Hematopoietic multipotent progenitor cell treated with erythropoietin and hydrocortisone succinate and interleukin-3 and kit ligand, for 8 days (in vitro differentiated cells): ENCODE results near the gene DERL2.

Source experiments
- DNase-seq: peaks from one replicate; pipeline ENCODE4 v3.0.0-alpha.2; 2015

DERL2 gene

GRCh38 chr17:5485270-5486205, at the start of gene DERL2:
Gene DERL2, minus strand, starts transcription at chr17:5486178. Its CDS starts 17 bp downstream, at chr17:5486161.
- DNase-seq, result peak; percentile 57

- no peak for DNase-seq
Observed at GRCh38 chr17:5535436-5535835, 49.5 kb upstream of the DERL2 start.

DNA sequence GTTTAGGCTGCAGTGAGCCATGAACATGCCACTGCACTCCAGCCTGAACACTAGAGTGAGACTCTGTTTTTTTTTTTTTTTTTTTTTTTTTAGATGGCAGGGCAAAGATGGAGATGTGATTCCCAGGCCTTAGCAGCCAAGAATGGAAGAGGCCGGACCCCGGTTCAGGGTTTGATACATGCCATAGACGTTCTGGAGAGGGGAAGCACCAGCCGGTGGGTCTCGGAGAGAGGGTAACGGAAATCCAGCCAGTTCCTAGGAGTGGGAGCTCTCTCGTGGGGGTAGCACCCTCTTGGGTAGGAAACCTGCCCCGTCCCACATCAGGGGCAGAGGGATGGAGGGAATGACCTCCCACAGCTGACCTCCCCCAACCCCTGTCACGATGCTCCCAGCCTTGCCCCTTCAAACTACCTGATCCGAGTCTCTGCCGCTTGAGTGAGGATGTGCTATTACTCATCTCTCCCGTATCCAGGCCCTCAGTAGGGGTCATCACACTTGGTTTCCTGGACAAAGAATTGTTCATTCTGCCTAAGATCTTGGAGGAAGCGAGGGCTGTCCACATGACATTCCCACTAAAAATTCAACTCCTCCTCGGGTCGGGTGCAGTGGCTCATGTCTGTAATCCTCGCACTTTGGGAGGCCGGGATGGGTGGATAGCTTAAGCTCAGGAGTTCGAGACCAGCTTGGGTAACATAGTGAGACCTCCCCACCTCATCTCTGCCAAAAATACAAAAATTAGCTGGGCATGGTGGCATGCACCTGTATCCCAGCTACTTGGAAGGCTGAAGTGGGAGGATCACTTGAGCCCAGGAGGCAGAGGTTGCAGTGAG, 47.7 kb upstream of the DERL2 start:
- no peak for DNase-seq

GRCh38 chr17:5532581-5532980, 46.6 kb upstream of the DERL2 start:
- no peak for DNase-seq

GRCh38 chr17:5531085-5531418, 45.1 kb upstream of the DERL2 start:
- no peak for DNase-seq

GRCh38 chr17:5530265-5531084, 44.5 kb upstream of the DERL2 start:
- DNase-seq, result no peak

GRCh38 chr17:5527601-5528250, 41.7 kb upstream of the DERL2 start:
- no peak for DNase-seq

DNA sequence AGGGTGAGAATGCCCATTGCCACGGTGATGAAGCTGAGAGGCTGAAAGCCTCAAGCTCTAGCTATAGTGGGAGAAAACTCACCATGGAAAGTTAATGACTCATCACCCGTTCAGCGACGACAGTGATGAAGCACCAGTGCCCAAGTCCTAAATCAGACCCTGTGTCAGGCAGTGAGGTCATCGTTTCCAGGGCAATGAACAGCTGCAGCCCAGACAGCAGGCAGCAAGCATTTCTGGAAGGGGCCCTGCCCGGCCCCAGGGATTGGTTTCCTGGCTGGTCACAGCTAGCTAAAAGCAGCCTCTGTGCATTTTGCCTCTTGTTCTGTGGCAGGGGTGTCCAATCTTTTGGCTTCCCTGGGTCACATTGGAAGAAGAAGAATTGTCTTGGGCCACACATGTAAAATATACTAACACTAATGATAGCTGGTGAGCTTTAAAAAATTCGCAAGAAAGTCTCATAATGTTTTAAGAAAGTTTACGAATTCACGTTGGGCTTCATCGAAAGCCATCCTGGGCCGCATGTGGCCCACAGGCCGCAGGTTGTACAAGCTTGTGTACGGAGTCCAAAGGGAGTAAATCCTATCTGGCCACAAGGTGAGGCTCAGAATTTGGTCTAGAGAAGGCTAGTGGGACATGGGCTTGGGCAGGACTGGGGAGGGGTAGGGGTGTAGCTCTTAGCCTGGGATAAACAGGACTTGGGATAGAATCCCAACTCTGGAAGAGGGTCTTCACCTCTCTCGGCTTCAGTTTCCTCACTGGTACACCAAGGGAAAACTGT, 41.0 kb upstream of the DERL2 start:
- DNase-seq, result peak; percentile 39

DNA sequence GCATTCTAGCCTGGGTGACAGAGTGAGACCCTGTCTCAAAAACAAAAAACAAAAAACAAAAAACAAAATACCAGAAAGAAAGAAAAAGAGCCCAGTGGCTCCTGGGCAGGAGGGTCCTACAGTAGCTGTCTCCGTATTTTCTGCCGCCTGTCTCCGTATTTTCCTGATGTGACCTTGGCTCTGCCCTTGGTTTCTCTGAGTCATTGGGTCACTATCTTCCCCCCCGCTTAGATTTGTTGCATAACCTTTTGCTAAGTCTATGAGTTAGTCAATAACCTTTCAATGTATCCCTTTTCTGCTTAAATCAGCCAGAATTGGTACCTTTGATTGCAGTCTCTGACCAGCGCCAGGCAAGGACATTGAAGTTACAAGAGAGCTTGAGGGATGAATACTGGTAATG, 37.3 kb upstream of the DERL2 start:
- no peak for DNase-seq

- DNase-seq, result no peak
Observed at GRCh38 chr17:5522476-5522875, 36.5 kb upstream of the DERL2 start.

DNA sequence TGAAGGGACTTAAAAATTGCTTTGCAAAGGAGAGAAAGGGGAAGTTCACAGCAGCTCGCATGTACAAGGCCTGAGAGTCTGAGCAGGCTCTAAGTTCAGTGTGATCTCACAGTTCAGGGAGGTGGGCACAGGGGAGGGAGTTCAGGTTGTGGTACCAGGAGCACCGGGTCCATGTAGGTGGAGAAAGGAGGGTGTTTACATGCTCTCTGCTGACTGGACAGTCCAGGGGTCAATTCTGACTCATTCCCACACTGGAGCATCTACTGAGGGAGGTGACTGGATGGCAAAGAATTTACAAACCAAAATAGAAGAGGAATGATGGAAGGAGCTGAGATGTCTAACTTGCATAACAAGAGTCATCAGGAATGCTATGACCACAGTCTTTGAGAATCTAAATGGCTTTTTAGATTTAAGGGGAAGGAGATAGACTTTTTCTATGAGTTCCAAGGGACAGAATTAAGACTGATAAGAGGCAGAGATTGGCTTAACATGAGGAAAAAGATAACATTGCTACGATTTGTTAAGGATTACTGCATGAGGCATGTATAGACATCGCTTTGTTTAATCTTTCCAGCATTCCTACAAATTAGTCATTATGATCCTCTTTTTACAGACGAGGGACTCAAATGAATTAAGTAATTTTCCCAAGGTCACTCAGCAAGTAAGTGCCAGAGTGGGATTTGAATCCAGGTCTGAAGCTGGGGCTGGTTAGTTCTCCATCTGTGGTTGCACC, 30.2 kb upstream of the DERL2 start:
- no peak for DNase-seq

DNA sequence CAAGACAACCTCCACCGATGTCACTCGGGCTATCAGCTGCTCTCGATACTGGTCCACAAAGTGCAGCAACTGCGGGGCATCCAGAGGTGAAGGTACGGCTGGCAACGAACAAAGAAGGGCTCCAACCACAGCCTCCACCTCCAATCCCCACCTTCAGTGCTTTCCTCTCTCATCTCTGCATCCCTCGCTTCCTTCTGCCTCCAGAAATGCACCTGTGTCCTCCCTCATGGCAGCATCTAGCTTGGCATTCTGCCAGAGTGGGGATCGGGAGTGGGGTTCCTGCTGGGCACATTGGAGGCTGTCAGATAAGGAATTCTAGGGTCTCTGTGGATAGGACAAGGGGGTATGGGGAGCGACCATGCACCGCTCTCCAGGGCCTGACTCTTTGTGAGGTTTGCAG, 29.0 kb upstream of the DERL2 start:
- no peak for DNase-seq

DNA sequence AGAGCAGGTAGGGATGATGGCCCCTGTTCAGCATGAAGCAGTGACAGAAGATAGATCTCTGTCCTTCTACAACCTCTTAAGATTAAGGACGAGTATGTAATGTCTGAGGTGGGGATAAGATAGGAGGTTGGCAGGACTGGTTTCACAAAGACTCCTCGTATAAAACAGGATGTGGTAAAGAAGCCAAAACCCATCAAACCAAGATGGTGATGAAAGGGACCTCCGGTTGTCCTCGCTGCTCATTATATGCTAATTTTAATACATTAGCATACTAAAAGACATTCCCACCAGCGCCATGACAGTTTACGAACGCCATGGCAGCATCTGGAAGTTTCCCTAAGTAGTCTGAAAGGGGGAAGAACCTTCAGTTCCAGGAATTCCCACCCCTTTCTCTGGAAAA, 27.6 kb upstream of the DERL2 start:
- DNase-seq, result peak; percentile 9

DNA sequence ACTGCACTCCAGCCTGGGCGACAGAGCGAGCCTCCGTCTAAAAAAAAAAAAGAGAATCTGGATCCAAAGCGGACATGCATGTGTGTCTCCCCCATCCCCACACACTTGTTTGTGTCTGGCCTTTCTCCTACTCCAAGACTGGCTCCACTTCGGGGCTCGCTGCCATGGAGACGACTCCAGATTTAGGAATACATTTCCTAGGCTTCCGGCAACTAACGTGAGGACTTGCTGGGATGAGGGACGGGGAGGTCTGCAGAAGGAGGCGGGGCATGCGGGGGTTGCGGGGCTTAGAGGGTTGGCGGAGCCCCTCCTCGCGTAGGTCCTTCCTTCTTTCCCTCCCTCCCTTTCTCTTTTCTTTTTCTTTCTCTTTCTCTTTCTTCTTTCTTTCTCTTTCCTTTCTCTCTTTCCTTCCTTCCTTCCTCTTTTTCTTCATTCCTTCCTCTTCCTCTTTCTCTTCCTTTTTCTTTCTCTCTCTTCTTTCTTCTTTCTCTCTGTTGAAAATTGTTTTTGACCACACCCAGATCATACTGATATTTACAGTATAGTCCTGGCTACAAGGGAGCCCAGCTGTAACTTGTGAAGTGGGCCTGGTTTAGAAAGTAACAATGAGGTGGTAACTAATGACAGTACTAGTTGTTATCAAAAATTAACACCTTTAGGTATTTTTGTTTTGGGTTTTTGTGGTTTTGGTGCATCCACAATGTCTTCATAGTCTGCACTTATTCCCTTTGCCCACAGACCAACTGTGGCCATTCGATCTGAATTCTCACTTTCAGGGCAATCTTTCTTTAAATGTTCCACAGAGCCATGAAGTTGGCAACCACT, 25.6 kb upstream of the DERL2 start:
- peak; percentile 49 for DNase-seq

- no peak for DNase-seq
Observed at GRCh38 chr17:5510771-5511170, 24.8 kb upstream of the DERL2 start.

- no peak for DNase-seq
Observed at GRCh38 chr17:5509482-5509881, 23.5 kb upstream of the DERL2 start.

DNA sequence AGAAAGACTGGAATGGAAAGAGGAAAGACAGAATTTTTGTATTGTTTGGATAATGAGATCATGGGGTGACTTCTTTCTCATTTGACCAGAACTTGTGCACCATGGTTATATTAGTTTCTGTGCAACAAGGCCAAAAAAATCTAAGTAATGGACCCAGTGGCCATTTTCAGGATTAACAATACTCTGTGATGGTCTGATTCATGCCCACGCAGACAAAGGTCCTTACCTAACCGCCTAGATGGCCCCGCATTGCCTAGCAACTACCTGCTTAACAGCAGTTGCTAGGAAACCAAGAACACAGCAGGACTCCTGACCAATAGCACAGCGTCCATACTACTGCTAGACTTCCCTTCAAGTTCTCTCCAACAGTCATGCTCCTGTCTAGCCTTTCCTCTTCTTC, 22.8 kb upstream of the DERL2 start:
- no peak for DNase-seq

- no peak for DNase-seq
Observed at GRCh38 chr17:5506307-5506706, 20.3 kb upstream of the DERL2 start.

- DNase-seq, result no peak
Observed at GRCh38 chr17:5502552-5502951, 16.6 kb upstream of the DERL2 start.

DNA sequence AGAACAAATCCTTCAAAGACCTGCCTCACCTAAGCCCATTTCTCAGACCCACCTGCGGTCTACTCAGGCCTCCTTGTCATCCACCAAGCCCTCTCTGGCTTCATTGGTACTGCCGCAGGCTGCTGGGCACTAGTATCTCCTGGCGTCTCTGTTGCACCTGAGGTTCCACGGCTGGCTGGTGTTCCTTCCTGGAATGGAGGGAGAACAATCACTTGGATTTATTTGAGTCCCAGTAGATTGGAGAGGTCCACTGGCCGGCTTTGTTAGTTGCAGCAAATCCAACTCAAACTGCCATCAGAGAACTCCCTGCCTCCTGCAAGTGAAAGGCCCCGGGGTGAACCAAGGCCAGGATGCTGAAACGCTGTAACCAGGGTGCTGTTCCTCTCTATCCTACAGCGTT, 15.7 kb upstream of the DERL2 start:
- no peak for DNase-seq
